Measurements from ENCODE around the gene NKD1.

Gene NKD1

DNA sequence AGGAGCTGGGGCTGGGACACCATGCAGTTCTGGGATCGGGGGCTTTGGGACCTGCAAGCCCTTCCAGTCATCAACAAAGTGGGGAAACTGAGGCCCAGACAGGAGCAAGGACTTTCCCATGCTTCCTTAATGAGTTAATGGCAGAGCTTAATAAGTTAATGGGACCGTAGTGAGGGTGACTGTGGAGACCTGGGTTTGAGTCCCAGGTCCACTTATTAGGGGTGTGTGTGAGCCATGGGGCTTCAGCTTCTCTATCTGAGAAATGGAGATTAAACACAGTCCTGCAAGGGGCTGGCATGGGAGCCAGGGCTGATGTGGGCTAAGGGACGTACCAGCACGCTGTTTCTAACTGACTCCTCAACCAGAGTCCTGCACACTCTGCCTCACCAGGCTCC, 41.7 kb upstream of the NKD1 start:
- Histone ChIP-seq H3K27me3 (ENCODE audit: control insufficient read depth, insufficient read depth, low read length) (no peaks in the 10 kb centered on the region), H3K4me3 (ENCODE audit: low read depth, low read length) (no peak overlapping the region), H3K9ac (ENCODE audit: low read depth, low read length) (no peak overlapping the region), H3K9me3 (ENCODE audit: control insufficient read depth, insufficient read depth, low read length) (no peaks in the 10 kb centered on the region), H3K36me3 (ENCODE audit: control insufficient read depth, insufficient read depth, low read length) (no peaks in the 10 kb centered on the region), H3K4me1 (ENCODE audit: control insufficient read depth, insufficient read depth, low read length) (peaks cover 3% of the 10 kb centered on the region)

DNA sequence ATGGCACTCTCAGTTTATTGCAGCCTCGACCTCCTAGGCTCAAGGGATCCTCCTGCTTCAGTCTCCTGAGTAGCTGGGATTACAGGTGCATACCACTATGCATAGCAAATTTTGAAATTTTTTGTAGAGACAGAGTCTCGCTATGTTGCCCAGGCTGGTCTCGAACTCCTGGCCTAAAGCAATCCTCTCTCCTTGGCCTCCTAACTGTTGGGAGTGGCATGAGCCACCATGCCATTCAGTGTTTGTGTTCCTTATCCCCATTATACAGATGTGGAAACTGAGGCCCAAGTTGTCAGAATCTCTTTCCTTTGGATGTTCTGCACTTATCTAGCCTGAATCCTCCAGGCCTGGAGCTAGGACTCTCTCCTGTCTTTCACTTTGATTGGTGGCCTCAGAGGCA, 40.8 kb upstream of the NKD1 start:
- Histone ChIP-seq H3K9ac (ENCODE audit: low read depth, low read length) (no peak overlapping the region), H3K36me3 (ENCODE audit: control insufficient read depth, insufficient read depth, low read length) (no peaks in the 10 kb centered on the region), H3K27me3 (ENCODE audit: control insufficient read depth, insufficient read depth, low read length) (no peaks in the 10 kb centered on the region), H3K4me1 (ENCODE audit: control insufficient read depth, insufficient read depth, low read length) (peaks cover 3% of the 10 kb centered on the region), H3K4me3 (ENCODE audit: low read depth, low read length) (no peak overlapping the region), H3K9me3 (ENCODE audit: control insufficient read depth, insufficient read depth, low read length) (no peaks in the 10 kb centered on the region)

DNA sequence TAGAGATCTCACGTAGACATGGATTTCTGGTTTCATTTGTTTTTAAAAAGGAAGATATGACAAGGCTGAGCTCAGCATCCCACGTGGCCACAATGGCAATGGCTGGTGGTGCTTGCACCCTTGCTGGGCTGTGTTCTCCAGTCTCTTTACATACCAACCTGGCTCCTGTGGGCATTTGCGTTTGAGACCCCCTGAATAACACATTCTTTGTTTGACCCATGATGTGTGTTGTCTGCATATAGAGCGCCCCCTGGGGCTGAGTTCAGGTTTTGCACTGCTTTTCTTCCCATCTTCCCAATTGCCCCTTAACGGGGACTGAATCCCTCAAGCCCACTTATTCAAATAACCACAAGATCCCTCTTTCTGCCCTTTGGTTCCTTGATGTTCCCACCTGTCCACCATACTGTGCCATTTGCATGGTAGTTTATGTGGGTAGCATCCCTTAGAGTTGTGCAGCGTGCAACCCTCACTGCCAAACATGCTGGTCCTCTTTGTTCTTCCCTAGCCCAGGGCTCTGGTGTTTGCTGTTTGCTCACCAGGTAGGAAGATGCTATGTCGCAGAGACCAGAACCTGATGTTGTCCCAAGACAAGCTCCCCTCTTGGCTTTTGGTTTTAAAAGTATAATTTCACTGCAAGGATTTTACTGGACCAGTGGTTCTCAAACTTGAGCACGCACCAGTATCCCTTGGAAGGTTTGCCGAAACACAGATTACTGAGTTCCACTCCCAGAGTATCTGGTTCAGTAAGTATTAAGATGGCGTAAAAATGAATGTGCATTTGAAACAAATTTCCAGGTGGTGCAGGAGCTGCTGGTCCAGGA, 38.5 kb upstream of the NKD1 start:
- peaks cover 3% of the 10 kb centered on the region for H3K4me1 ChIP-seq (ENCODE audit: control insufficient read depth, insufficient read depth, low read length)
- H3K27me3 ChIP-seq (ENCODE audit: control insufficient read depth, insufficient read depth, low read length): no peaks in the 10 kb centered on the region
- H3K9ac ChIP-seq (ENCODE audit: low read depth, low read length): no peak overlapping the region
- H3K9me3 ChIP-seq (ENCODE audit: control insufficient read depth, insufficient read depth, low read length): no peaks in the 10 kb centered on the region
- no peak overlapping the region for H3K4me3 ChIP-seq (ENCODE audit: low read depth, low read length)
- H3K36me3 ChIP-seq (ENCODE audit: control insufficient read depth, insufficient read depth, low read length): no peaks in the 10 kb centered on the region

DNA sequence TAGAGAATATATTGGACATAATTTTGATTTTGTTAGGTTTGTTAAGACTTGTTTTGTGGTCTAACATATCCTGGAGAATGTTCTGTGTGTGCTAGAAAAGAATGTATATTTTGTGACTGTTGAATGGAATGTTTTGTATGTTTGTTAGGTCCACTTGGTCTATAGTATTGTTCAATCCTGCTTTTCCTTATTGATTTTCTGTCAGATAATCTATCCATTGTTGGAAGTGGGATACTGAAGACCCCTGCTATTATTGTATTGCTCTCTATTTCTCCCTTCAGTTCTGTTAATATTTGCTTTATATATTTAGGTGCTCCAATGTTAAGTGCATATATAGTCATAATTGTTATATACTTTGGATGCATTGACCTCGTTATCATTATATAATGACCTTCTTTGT, 33.0 kb upstream of the NKD1 start:
- no peak overlapping the region for H3K4me3 ChIP-seq (ENCODE audit: low read depth, low read length)
- H3K36me3 ChIP-seq (ENCODE audit: control insufficient read depth, insufficient read depth, low read length): no peaks in the 10 kb centered on the region
- no peaks in the 10 kb centered on the region for H3K9me3 ChIP-seq (ENCODE audit: control insufficient read depth, insufficient read depth, low read length)
- H3K4me1 ChIP-seq (ENCODE audit: control insufficient read depth, insufficient read depth, low read length): no peaks in the 10 kb centered on the region
- H3K9ac ChIP-seq (ENCODE audit: low read depth, low read length): no peak overlapping the region
- no peaks in the 10 kb centered on the region for H3K27me3 ChIP-seq (ENCODE audit: control insufficient read depth, insufficient read depth, low read length)

DNA sequence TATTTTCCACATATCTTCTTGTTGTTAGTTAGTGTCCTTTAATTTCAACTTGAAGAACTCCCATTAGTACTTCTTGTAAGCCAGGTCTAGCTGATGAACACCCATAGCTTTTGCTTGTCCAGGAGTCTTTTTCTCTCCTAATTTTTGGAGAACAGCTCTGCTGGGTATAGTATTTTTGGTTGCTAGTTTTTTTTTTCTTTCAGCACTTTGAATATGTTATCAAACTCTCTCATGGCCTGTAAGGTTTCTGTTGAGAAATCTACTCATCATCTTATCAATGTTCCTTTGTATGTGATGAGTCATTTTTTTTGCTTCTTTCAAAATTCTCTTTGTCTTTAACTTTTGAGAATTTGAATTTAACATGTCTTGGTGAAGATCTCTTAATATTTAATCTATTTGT, 31.8 kb upstream of the NKD1 start:
- Histone ChIP-seq H3K9me3 (ENCODE audit: control insufficient read depth, insufficient read depth, low read length) (no peaks in the 10 kb centered on the region), H3K4me1 (ENCODE audit: control insufficient read depth, insufficient read depth, low read length) (no peaks in the 10 kb centered on the region), H3K4me3 (ENCODE audit: low read depth, low read length) (no peak overlapping the region), H3K9ac (ENCODE audit: low read depth, low read length) (no peak overlapping the region), H3K36me3 (ENCODE audit: control insufficient read depth, insufficient read depth, low read length) (no peaks in the 10 kb centered on the region), H3K27me3 (ENCODE audit: control insufficient read depth, insufficient read depth, low read length) (no peaks in the 10 kb centered on the region)

DNA sequence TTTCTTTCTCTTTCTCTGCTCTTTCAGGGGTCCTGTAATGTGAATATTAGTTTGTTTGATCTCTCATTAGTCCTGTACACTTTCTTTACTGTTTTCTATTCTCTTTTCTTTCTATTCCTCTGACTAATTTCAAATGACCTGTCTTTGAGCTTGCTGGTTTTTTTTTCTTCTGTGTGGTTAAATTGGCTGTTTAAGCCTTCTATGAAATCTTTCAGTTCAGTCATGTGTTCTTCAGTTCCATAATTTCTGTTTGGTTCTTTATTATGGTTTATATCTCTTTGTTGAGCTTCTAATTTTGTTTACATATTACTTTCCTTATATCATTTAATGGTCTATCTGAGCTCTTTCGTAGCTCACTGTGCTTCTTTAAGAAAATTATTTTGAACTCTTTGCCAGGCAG, 31.3 kb upstream of the NKD1 start:
- Histone ChIP-seq H3K4me1 (ENCODE audit: control insufficient read depth, insufficient read depth, low read length) (no peaks in the 10 kb centered on the region), H3K9ac (ENCODE audit: low read depth, low read length) (no peak overlapping the region), H3K27me3 (ENCODE audit: control insufficient read depth, insufficient read depth, low read length) (no peaks in the 10 kb centered on the region), H3K9me3 (ENCODE audit: control insufficient read depth, insufficient read depth, low read length) (no peaks in the 10 kb centered on the region), H3K4me3 (ENCODE audit: low read depth, low read length) (no peak overlapping the region), H3K36me3 (ENCODE audit: control insufficient read depth, insufficient read depth, low read length) (no peaks in the 10 kb centered on the region)

DNA sequence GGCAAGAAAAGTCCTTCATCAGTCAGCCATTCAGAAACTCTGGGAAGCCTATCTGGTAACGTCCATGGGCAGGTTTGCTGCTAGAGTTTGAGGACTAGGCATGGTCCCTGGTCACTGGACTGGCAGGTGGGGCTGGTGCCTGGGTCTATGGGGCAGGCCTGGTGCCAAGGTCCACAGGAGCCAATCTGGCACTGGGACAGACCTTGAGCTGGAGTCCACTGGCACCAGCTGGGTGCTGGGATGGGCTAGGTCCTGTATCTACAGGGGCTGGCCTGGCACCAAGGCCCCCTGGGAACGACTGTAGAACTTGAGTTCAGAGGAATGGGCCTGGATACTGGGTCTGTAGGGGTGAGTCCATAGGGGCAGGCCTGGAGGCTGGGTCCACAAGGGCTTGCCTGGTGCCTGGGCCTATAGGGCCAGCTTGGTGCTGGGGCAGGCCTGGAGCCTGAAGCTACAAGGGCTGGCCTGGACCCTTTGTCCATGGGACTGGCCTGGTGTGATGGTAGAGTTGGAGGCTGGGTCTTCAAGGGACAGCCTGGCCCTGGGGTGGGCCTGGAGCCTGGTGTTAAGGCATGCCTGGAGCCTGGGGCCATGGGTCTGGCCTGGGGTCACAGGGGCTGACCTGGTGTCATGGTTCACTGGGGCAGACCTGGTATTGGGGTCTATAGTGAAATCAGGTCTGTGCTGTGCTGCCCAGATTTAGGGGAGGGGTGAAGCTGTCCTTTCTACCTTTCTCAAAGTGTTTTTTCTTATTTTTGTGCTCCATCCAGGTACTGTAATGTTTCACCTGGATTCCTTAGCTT, 30.5 kb upstream of the NKD1 start:
- H3K9ac ChIP-seq (ENCODE audit: low read depth, low read length): no peak overlapping the region
- H3K4me1 ChIP-seq (ENCODE audit: control insufficient read depth, insufficient read depth, low read length): no peaks in the 10 kb centered on the region
- H3K9me3 ChIP-seq (ENCODE audit: control insufficient read depth, insufficient read depth, low read length): no peaks in the 10 kb centered on the region
- no peaks in the 10 kb centered on the region for H3K36me3 ChIP-seq (ENCODE audit: control insufficient read depth, insufficient read depth, low read length)
- H3K27me3 ChIP-seq (ENCODE audit: control insufficient read depth, insufficient read depth, low read length): no peaks in the 10 kb centered on the region
- H3K4me3 ChIP-seq (ENCODE audit: low read depth, low read length): no peak overlapping the region

DNA sequence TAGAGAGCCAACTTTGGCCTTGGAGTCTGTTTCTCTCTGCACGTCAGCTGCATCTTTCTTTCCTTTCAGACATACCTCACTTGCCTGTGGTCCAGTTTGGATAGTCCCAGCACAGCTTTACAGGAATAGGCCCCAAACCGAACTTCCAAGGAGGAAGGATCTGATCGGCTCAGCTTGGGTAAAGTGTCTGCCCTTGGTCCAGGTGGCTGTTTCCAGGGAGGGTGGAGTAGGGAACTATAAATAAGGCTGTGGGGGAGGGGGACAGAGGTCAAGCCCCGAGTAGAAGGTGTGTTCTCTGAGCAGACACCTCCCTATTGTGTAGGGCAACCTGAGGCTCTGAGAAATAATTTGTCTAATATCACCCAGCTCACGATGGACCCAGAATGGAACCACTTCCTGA, 29.2 kb upstream of the NKD1 start:
- H3K9ac ChIP-seq (ENCODE audit: low read depth, low read length): no peak overlapping the region
- H3K36me3 ChIP-seq (ENCODE audit: control insufficient read depth, insufficient read depth, low read length): no peaks in the 10 kb centered on the region
- H3K9me3 ChIP-seq (ENCODE audit: control insufficient read depth, insufficient read depth, low read length): no peaks in the 10 kb centered on the region
- H3K27me3 ChIP-seq (ENCODE audit: control insufficient read depth, insufficient read depth, low read length): no peaks in the 10 kb centered on the region
- H3K4me3 ChIP-seq (ENCODE audit: low read depth, low read length): no peak overlapping the region
- H3K4me1 ChIP-seq (ENCODE audit: control insufficient read depth, insufficient read depth, low read length): no peaks in the 10 kb centered on the region

DNA sequence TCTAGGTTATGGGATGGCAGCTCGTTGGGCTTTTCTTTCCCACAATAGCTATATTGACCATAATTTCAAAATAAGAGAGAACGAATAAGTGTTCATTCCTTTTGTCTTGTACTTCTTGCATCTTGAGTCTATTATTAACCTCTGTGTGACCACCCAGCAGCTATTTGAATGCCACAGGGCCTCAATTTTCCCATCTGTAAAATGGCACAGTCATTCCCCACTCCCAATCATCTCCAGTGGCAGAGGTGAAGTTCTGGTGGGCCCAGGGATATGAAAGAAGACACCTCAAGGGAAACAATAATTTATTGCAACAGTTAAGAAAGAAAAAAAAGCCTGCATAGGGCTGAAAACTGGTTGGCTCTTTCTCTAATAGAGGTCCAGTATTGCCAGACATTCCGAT, 28.6 kb upstream of the NKD1 start:
- Histone ChIP-seq H3K9me3 (ENCODE audit: control insufficient read depth, insufficient read depth, low read length) (no peaks in the 10 kb centered on the region), H3K27me3 (ENCODE audit: control insufficient read depth, insufficient read depth, low read length) (no peaks in the 10 kb centered on the region), H3K4me3 (ENCODE audit: low read depth, low read length) (no peak overlapping the region), H3K36me3 (ENCODE audit: control insufficient read depth, insufficient read depth, low read length) (no peaks in the 10 kb centered on the region), H3K4me1 (ENCODE audit: control insufficient read depth, insufficient read depth, low read length) (no peaks in the 10 kb centered on the region), H3K9ac (ENCODE audit: low read depth, low read length) (no peak overlapping the region)

DNA sequence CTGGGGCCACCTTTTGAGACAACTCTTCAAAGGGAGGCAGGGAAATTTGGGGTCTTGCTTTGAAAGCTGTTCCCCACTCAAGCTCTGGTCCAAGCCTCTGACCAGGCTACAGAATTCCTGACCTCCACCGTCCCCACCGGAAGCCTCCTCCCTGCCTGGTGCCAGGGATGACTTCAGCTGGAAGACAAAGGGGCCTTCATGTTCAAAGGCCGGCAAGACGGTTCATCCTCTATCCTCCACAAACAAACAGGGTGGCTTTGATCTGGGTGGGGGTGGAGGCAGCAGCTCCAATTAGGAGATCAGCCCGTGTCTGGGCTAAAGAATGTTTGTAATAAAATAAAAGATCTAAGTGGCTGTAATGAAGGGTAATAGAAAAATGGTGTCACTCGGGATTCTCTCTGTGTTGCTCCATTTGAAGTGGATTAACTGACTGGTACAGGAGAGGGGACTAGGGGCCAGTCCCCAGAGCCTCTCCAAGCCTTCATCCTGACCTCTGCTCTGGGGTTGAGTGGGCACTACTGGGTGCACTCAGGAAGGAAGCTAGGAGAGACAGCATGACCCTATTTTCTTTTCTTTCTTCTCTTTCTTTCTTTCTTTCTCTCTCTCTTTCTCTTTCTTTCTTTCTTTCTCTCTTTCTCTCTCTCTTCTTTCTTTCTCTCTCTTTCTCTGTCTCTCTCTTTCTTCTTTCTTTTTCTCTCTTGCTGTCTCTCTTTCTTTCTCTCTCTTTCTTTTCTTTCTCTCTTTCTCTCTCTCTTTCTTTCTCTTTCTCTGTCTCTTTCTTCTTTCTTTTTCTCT, 27.5 kb upstream of the NKD1 start:
- H3K4me1 ChIP-seq (ENCODE audit: control insufficient read depth, insufficient read depth, low read length): no peaks in the 10 kb centered on the region
- H3K9me3 ChIP-seq (ENCODE audit: control insufficient read depth, insufficient read depth, low read length): no peaks in the 10 kb centered on the region
- H3K27me3 ChIP-seq (ENCODE audit: control insufficient read depth, insufficient read depth, low read length): no peaks in the 10 kb centered on the region
- no peaks in the 10 kb centered on the region for H3K36me3 ChIP-seq (ENCODE audit: control insufficient read depth, insufficient read depth, low read length)
- no peak overlapping the region for H3K4me3 ChIP-seq (ENCODE audit: low read depth, low read length)
- H3K9ac ChIP-seq (ENCODE audit: low read depth, low read length): no peak overlapping the region

DNA sequence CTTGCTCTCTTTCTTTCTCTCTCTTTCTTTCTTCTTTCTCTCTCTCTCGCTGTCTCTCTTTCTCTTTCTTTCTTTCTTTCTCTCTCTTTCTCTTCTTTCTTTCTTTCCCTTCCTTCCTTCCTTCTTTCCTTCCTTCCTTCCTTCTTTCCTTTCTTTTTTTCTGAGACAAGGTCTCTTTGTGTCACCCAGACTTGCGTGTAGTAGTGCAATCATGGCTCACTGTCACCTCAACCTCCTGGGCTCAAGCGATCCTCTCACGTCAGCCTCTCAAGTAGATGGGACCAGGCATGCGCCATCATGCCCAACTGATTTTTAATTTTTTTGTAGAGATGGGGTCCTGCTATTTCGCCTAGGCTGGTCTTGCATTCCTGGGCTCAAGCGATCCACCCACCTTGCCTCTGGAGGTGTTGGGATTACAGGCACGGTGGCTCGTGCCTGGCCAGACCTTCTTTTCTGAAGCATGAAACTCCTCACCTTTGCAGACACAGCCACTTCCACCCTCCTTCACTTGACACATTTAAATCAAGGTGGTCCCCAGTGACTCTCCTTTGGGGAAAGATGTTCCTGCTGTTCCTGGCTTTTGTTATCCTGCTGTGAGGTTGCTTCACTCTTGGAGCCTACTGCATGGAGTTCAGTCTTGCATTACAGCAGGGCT, 26.8 kb upstream of the NKD1 start:
- Histone ChIP-seq H3K27me3 (ENCODE audit: control insufficient read depth, insufficient read depth, low read length) (no peaks in the 10 kb centered on the region), H3K9ac (ENCODE audit: low read depth, low read length) (no peak overlapping the region), H3K4me1 (ENCODE audit: control insufficient read depth, insufficient read depth, low read length) (no peaks in the 10 kb centered on the region), H3K36me3 (ENCODE audit: control insufficient read depth, insufficient read depth, low read length) (no peaks in the 10 kb centered on the region), H3K4me3 (ENCODE audit: low read depth, low read length) (no peak overlapping the region), H3K9me3 (ENCODE audit: control insufficient read depth, insufficient read depth, low read length) (no peaks in the 10 kb centered on the region)
